Astrocyte (in vitro differentiated cells and primary cell): ENCODE results near the gene PAX5.

ENCODE experiments used
- CTCF ChIP-seq: IDR thresholded peaks from 2 replicates; pipeline ENCODE4 v1.5.1; 2011; ENCODE audit warnings: low read depth, mild to moderate bottlenecking, inconsistent platforms, low read length, moderate library complexity; ENCODE audit not compliant: insufficient read depth
- EZH2 ChIP-seq: IDR thresholded peaks from 2 replicates; pipeline ENCODE4 v1.6.1; 2012; ENCODE audit warnings: mild to moderate bottlenecking, low read length, inconsistent platforms; ENCODE audit not compliant: insufficient read depth

GRCh38 chr9:37010976-37011375 lies 23.1 kb downstream of the PAX5 start:
- no peak for TF ChIP-seq CTCF
- no peak for TF ChIP-seq EZH2
